Measurements from ENCODE around the gene RASAL2. TPM values are rescaled to one million over a fixed set of nuclear protein-coding genes. Genes with fewer than 3 reads are reported as not detected.

The RASAL2 gene
- 5.6 and 8.2 TPM in 2 replicates for total RNA-seq (2014; rRNA removed; shearing (Covaris generic))

GRCh38 chr1:178093951-178094738 lies at the start of gene RASAL2:
RASAL2 (plus strand) TSS chr1:178094104; CDS start chr1:178094493, 389 bp downstream.
- peak; percentile 75 for DNase-seq (ENCODE audit: low read depth)

GRCh38 chr1:178046591-178047270 lies 47.2 kb upstream of the RASAL2 start:
- no peak for DNase-seq (ENCODE audit: low read depth)

GRCh38 chr1:178047403-178048093 lies 46.4 kb upstream of the RASAL2 start:
- no peak for DNase-seq (ENCODE audit: low read depth)

GRCh38 chr1:178048426-178048825 lies 45.5 kb upstream of the RASAL2 start:
- DNase-seq (ENCODE audit: low read depth): no peak

GRCh38 chr1:178048883-178049282 lies 45.0 kb upstream of the RASAL2 start:
- DNase-seq (ENCODE audit: low read depth): no peak

GRCh38 chr1:178050084-178050483 lies 43.8 kb upstream of the RASAL2 start:
- DNase-seq (ENCODE audit: low read depth): no peak

GRCh38 chr1:178051071-178051470 lies 42.8 kb upstream of the RASAL2 start:
- DNase-seq (ENCODE audit: low read depth): no peak

- peak; percentile 24 for DNase-seq (ENCODE audit: low read depth)
These were observed 41.0 kb upstream of the RASAL2 start for GRCh38 chr1:178052650-178053461.

- peak; percentile 65 for DNase-seq (ENCODE audit: low read depth)
These were observed 38.8 kb upstream of the RASAL2 start for GRCh38 chr1:178055093-178055492.

- peak; percentile 60 for DNase-seq (ENCODE audit: low read depth)
These were observed 38.0 kb upstream of the RASAL2 start for GRCh38 chr1:178055779-178056471.

GRCh38 chr1:178057141-178057765 lies 36.7 kb upstream of the RASAL2 start:
- peak; percentile 59 for DNase-seq (ENCODE audit: low read depth)

GRCh38 chr1:178057912-178058534 lies 35.9 kb upstream of the RASAL2 start:
- DNase-seq (ENCODE audit: low read depth): no peak

- peak; percentile 74 for DNase-seq (ENCODE audit: low read depth)
These were observed 32.9 kb upstream of the RASAL2 start for GRCh38 chr1:178060789-178061556.

GRCh38 chr1:178061620-178062019 lies 32.3 kb upstream of the RASAL2 start:
- DNase-seq (ENCODE audit: low read depth): no peak

GRCh38 chr1:178064191-178064821 lies 29.6 kb upstream of the RASAL2 start:
- DNase-seq (ENCODE audit: low read depth): no peak

- no peak for DNase-seq (ENCODE audit: low read depth)
These were observed 28.7 kb upstream of the RASAL2 start for GRCh38 chr1:178065250-178065649.

- no peak for DNase-seq (ENCODE audit: low read depth)
These were observed 27.5 kb upstream of the RASAL2 start for GRCh38 chr1:178066296-178066907.

- DNase-seq (ENCODE audit: low read depth): no peak
These were observed 26.8 kb upstream of the RASAL2 start for GRCh38 chr1:178066908-178067614.

All from RPMI7951 (cell line).